PFSK-1 (cell line): ENCODE results near the gene DACH1.

Source experiments
- FOXP2 ChIP-seq: optimal IDR thresholded peaks from 2 replicates; pipeline ENCODE3; 2011; ENCODE audit warnings: borderline replicate concordance, control low read depth, inconsistent platforms; ENCODE audit not compliant: insufficient read depth; ENCODE audit errors: extremely low read length, extremely low read depth
- POLR2AphosphoS5 ChIP-seq: IDR thresholded peaks from 2 replicates; pipeline ENCODE4 v1.6.1; 2012; ENCODE audit warnings: low read depth, mild to moderate bottlenecking, control low read depth, low read length, moderate library complexity
- SIN3A ChIP-seq: IDR thresholded peaks from 2 replicates; pipeline ENCODE4 v1.6.1; 2012; ENCODE audit warnings: mild to moderate bottlenecking, low read length, moderate library complexity, borderline replicate concordance; ENCODE audit not compliant: insufficient read depth
- TAF1 ChIP-seq: IDR thresholded peaks from 2 replicates; pipeline ENCODE4 v1.6.1; 2012; ENCODE audit warnings: low read length, control low read depth, borderline replicate concordance; ENCODE audit not compliant: insufficient read depth
- TF ChIP-seq, protein P1 (sequence below), 2 experiments: IDR thresholded peaks; 2 replicates each; pipeline versions ENCODE4 v1.6.1 to v1.8.0; 2011 to 2012; ENCODE audit warnings: low read depth in 2 of 2, low read length in 2 of 2, control low read depth in 1 of 2, inconsistent platforms in 1 of 2, mild to moderate bottlenecking in 1 of 2, moderate library complexity in 1 of 2; ENCODE audit not compliant: insufficient read depth in 1 of 2

DNA sequence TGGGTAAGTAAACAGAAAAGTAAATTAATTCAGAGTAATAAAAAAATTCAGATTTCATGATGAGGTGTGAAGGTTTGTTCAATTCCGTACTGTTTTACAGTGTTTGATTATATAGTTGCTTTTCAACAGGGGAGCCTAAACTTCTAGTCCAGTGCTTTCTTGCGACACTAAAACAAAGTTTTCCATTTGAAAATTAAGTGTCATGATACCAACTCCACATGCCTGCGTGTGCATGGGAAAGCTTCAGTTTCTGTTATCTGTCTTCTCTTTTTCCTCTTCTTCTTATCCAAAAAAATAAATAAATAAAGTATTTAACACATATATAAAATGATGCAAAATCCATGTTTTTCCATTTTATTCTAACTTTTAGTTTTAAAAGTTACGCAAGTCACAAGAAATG is 165.3 kb downstream of the DACH1 start:
- TF ChIP-seq TAF1 (no peak), SIN3A (no peak), FOXP2 (no peak), POLR2AphosphoS5 (no peak)
- TF ChIP-seq, protein P1, sequence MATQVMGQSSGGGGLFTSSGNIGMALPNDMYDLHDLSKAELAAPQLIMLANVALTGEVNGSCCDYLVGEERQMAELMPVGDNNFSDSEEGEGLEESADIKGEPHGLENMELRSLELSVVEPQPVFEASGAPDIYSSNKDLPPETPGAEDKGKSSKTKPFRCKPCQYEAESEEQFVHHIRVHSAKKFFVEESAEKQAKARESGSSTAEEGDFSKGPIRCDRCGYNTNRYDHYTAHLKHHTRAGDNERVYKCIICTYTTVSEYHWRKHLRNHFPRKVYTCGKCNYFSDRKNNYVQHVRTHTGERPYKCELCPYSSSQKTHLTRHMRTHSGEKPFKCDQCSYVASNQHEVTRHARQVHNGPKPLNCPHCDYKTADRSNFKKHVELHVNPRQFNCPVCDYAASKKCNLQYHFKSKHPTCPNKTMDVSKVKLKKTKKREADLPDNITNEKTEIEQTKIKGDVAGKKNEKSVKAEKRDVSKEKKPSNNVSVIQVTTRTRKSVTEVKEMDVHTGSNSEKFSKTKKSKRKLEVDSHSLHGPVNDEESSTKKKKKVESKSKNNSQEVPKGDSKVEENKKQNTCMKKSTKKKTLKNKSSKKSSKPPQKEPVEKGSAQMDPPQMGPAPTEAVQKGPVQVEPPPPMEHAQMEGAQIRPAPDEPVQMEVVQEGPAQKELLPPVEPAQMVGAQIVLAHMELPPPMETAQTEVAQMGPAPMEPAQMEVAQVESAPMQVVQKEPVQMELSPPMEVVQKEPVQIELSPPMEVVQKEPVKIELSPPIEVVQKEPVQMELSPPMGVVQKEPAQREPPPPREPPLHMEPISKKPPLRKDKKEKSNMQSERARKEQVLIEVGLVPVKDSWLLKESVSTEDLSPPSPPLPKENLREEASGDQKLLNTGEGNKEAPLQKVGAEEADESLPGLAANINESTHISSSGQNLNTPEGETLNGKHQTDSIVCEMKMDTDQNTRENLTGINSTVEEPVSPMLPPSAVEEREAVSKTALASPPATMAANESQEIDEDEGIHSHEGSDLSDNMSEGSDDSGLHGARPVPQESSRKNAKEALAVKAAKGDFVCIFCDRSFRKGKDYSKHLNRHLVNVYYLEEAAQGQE (IDR thresholded peaks at IDR 0.05; ENCODE audit: insufficient read depth in 1 of 2, low read depth in 2 of 2, low read length in 2 of 2), result no peak
